GM12873 (cell line): Measurements from ENCODE around the gene UBE2U.

Experiments
- TF ChIP-seq, protein P1 (sequence below): IDR thresholded peaks from 2 replicates; pipeline ENCODE4 v1.5.1; 2012; ENCODE audit warnings: low read depth, mild to moderate bottlenecking, moderate library complexity, low read length, control low read depth; ENCODE audit not compliant: insufficient read depth; ENCODE audit errors: missing control alignments

The UBE2U gene

DNA sequence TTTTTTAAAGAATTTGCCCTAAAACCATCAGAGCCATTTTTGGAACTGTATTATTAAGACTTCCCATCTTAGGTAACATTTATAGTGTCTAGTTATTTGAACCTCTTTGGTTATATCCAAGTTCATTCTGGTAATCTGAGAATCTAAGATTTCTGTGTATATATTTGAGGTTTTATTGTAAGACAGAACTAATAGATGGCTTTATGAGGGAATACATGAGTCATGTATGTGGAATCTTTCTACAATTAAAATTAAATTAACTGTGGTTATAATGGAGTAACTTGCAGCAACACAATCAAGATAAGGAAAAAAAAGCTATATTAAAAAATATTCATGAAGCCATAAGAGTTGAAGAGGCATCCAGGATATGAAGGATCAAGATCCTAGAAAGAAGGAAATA lies 92.1 kb downstream of the UBE2U start:
- TF ChIP-seq, protein P1, sequence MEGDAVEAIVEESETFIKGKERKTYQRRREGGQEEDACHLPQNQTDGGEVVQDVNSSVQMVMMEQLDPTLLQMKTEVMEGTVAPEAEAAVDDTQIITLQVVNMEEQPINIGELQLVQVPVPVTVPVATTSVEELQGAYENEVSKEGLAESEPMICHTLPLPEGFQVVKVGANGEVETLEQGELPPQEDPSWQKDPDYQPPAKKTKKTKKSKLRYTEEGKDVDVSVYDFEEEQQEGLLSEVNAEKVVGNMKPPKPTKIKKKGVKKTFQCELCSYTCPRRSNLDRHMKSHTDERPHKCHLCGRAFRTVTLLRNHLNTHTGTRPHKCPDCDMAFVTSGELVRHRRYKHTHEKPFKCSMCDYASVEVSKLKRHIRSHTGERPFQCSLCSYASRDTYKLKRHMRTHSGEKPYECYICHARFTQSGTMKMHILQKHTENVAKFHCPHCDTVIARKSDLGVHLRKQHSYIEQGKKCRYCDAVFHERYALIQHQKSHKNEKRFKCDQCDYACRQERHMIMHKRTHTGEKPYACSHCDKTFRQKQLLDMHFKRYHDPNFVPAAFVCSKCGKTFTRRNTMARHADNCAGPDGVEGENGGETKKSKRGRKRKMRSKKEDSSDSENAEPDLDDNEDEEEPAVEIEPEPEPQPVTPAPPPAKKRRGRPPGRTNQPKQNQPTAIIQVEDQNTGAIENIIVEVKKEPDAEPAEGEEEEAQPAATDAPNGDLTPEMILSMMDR: no peak

GRCh38 chr1:64296459-64296858 lies 93.0 kb downstream of the UBE2U start:
- TF ChIP-seq, protein P1: no peak

DNA sequence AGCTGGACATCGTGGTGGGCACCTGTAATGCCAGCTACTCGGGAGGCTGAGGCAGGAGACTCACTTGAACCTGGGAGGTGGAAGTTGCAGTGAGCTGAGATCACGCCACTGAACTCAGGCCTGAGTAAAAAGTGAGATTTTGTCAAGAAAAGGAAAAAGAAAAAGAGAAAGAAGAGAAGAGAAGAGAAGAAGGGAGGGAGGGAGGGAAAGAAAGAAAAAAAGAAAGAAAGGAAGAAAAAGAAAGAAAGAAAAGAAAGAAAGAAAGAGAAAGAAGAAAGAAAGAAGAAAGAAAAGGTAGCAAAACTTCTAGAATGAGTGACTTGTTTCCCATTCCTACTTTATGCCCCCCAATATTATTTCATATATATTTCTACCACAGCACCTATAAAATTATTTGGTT lies 98.8 kb downstream of the UBE2U start:
- TF ChIP-seq, protein P1: no peak

DNA sequence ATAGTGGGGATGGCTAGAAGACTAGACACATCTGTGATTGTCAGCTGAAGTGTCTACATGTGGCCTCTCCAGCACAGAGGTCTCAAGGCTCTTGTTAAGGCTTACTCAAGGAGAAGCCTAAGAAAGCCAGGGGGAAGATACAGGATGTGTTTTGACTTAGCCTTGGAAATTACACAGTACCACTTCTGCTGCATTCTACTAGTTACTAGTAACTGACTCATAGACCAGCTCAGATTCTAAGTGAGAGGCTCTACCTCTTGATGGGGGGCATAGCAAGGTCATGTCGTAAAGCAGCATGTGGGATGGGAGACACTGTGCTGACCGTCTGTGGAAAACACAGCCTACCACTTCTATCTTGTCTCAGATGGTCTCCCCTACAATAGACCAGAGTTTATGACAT lies 99.5 kb downstream of the UBE2U start:
- TF ChIP-seq, protein P1: no peak

- TF ChIP-seq, protein P1: no peak
Measured at GRCh38 chr1:64304823-64305222, 101.4 kb downstream of the UBE2U start.

DNA sequence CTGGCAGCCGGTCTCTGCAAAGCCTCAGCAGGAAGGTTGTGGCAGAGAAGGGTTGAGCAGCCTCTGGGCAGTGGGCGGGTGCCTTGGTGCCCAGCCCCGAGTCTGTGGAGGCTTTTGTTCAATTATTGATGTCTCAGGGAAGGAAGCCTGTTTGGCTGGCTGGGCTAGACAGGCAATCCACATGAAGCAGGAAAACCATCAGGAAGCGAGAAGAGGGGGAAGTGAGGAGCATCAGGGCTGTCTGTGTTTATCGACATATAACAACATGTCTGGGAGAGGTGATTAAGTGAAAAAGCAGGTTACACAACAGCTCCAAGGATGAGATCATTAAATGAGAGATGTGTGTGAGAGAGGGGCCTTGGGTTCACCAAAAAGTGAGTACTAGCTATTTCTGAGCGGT lies 105.4 kb downstream of the UBE2U start:
- TF ChIP-seq, protein P1: no peak

DNA sequence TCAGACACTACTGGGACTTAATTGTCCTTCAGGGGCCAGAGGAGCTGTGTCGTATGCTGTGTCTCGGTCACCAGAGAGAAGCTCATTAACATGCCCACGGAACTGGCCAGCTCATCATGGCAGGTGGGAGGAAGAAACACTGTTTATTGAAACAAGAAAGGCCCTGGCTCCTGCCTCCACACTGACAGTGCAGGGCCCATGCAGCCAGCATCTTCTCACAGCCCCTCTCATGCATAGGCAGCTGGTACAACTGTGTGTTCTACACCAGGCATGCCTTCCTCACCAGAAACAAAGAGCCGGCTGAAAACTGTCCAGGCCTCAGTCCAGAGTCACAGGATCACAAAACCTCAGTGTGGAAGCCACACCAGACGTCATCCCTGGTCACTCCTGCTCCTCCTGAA lies 106.0 kb downstream of the UBE2U start:
- TF ChIP-seq, protein P1: no peak
